Mesodermal cell (in vitro differentiated cells): Measurements from ENCODE around the gene STAT5A. TPM values are rescaled to one million over a fixed set of nuclear protein-coding genes. Genes with fewer than 3 reads are reported as not detected.
"Not testable (repeated sequence)": the region's sequence is repeated elsewhere in the genome, so short reads cannot be mapped to it uniquely, and the experiment has no call there.

Experiments used
- H3K27ac ChIP-seq: 2 replicates; pipeline ENCODE4 v1.7.0; 2013; ENCODE audit warnings: mild to moderate bottlenecking, low read depth, low read length, moderate library complexity; ENCODE audit not compliant: severe bottlenecking
- H3K36me3 ChIP-seq: 2 replicates; pipeline ENCODE4 v1.7.1; 2013; ENCODE audit warnings: mild to moderate bottlenecking, low read length, moderate library complexity; ENCODE audit not compliant: control insufficient read depth, insufficient read depth
- H3K4me1 ChIP-seq: one replicate; pipeline ENCODE4 v1.7.1; 2013; ENCODE audit warnings: mild to moderate bottlenecking, low read length; ENCODE audit not compliant: insufficient read depth, control insufficient read depth, poor library complexity, severe bottlenecking
- H3K4me3 ChIP-seq: 2 replicates; pipeline ENCODE4 v1.7.0; 2013; ENCODE audit warnings: low read length, control low read depth, mild to moderate bottlenecking; ENCODE audit not compliant: insufficient read depth, poor library complexity, severe bottlenecking; ENCODE audit errors: extremely low read depth
- H3K9me3 ChIP-seq: 2 replicates; pipeline ENCODE4 v1.7.1; 2013; ENCODE audit warnings: mild to moderate bottlenecking, low read length, moderate library complexity; ENCODE audit not compliant: control insufficient read depth
- WGBS, 2 experiments: methylation state at CpG; one replicate each; pipeline ENCODE4 v1.1.5; 2013; ENCODE audit warnings: missing lambda C conversion rate in 2 of 2; ENCODE audit not compliant: insufficient coverage in 2 of 2; 5-methylcytosine and 5-hydroxymethylcytosine counted together
- polyA plus RNA-seq, 2 experiments: library from polyadenylated mRNA; stranded (reverse); fragments of 50-300 nt; gene quantifications; one replicate each; pipeline ENCODE4 v1.2.3, GENCODE V29; 2013

Gene STAT5A
- polyA plus RNA-seq (2013, experiment 1 of 2) = 11.4 TPM
- polyA plus RNA-seq (2013, experiment 2 of 2) = 7.7 TPM

GRCh38 chr17:42287977-42288802 lies at the start of gene STAT5A:
STAT5A (plus strand) TSS chr17:42288498; CDS start chr17:42289412, 914 bp downstream.
- H3K9me3 ChIP-seq = no peaks in the 10 kb centered on the region
- no peak within 1 kb of the TSS for H3K27ac ChIP-seq
- 8 to 16% methylated on average over 69 to 80 of the region's 88 CpGs for WGBS, 2 experiments
- H3K4me3 ChIP-seq = peak within 1 kb of the TSS; percentile 44
- no peaks in the 10 kb centered on the region for H3K36me3 ChIP-seq
- peaks cover 3% of the 10 kb centered on the region for H3K4me1 ChIP-seq

GRCh38 chr17:42239576-42239975 lies 48.7 kb upstream of the STAT5A start:
- H3K4me1 ChIP-seq, H3K27ac ChIP-seq, H3K4me3 ChIP-seq, H3K36me3 ChIP-seq, H3K9me3 ChIP-seq: not testable (repeated sequence)
- 96 to 100% methylated on average over 2 to 3 of the region's 7 CpGs for WGBS, 2 experiments

GRCh38 chr17:42240201-42240600 lies 48.1 kb upstream of the STAT5A start:
- Histone ChIP-seq H3K27ac (no peak overlapping the region), H3K9me3 (no peaks in the 10 kb centered on the region), H3K36me3 (no peaks in the 10 kb centered on the region), H3K4me1 (no peaks in the 10 kb centered on the region), H3K4me3 (no peak overlapping the region)
- whole genome bisulfite sequencing, 2 experiments = 94 to 96% methylated on average over 4 of the region's 5 CpGs

GRCh38 chr17:42240863-42241262 lies 47.4 kb upstream of the STAT5A start:
- H3K4me1 ChIP-seq, H3K4me3 ChIP-seq, H3K9me3 ChIP-seq, H3K27ac ChIP-seq, H3K36me3 ChIP-seq: not testable (repeated sequence)
- WGBS, 2 experiments = 91 to 97% methylated on average over 3 of the region's 4 CpGs

- Histone ChIP-seq H3K4me3 (no peak overlapping the region), H3K4me1 (no peaks in the 10 kb centered on the region), H3K36me3 (no peaks in the 10 kb centered on the region), H3K9me3 (no peaks in the 10 kb centered on the region), H3K27ac (no peak overlapping the region)
- WGBS, 2 experiments = no CpG with 5 or more reads among the region's 1 CpG
Measured at GRCh38 chr17:42241871-42242270, 46.4 kb upstream of the STAT5A start.

- no peak overlapping the region for H3K27ac ChIP-seq
- peaks cover 6% of the 10 kb centered on the region for H3K4me1 ChIP-seq
- 87 to 93% methylated on average over 3 to 4 of the region's 5 CpGs for WGBS, 2 experiments
- no peak overlapping the region for H3K4me3 ChIP-seq
- H3K9me3 ChIP-seq = peaks cover 4% of the 10 kb centered on the region
- peaks cover 6% of the 10 kb centered on the region for H3K36me3 ChIP-seq
Measured at GRCh38 chr17:42243493-42243982, 44.8 kb upstream of the STAT5A start.

GRCh38 chr17:42244116-42244515 lies 44.2 kb upstream of the STAT5A start:
- H3K36me3 ChIP-seq, H3K4me1 ChIP-seq, H3K27ac ChIP-seq, H3K4me3 ChIP-seq, H3K9me3 ChIP-seq: not testable (repeated sequence)
- whole genome bisulfite sequencing, 2 experiments = 100% methylated on average over 1 of the region's 3 CpGs; no CpG with 5 or more reads in 1 of the 2 experiments

GRCh38 chr17:42245183-42245582 lies 43.1 kb upstream of the STAT5A start:
- H3K27ac ChIP-seq, H3K36me3 ChIP-seq, H3K9me3 ChIP-seq, H3K4me1 ChIP-seq, H3K4me3 ChIP-seq: not testable (repeated sequence)
- 95% methylated on average over 8 to 10 of the region's 11 CpGs for WGBS, 2 experiments

GRCh38 chr17:42246515-42246914 lies 41.8 kb upstream of the STAT5A start:
- Histone ChIP-seq H3K9me3 (peaks cover 4% of the 10 kb centered on the region), H3K4me1 (peaks cover 8% of the 10 kb centered on the region), H3K4me3 (no peak overlapping the region), H3K36me3 (peaks cover 6% of the 10 kb centered on the region), H3K27ac (no peak overlapping the region)
- WGBS, 2 experiments = 91 to 92% methylated on average over 5 of the region's 7 CpGs

- Histone ChIP-seq H3K36me3 (peaks cover 6% of the 10 kb centered on the region), H3K9me3 (peaks cover 4% of the 10 kb centered on the region), H3K4me1 (peaks cover 8% of the 10 kb centered on the region), H3K27ac (no peak overlapping the region), H3K4me3 (no peak overlapping the region)
- WGBS, 2 experiments = 98 to 100% methylated on average over 3 of the region's 5 CpGs
Measured at GRCh38 chr17:42247734-42248133, 40.6 kb upstream of the STAT5A start.
